ENCODE data around the gene RASSF3.
"Not testable (repeated sequence)": the region's sequence is repeated elsewhere in the genome, so short reads cannot be mapped to it uniquely, and the experiment has no call there.

The RASSF3 gene

DNA sequence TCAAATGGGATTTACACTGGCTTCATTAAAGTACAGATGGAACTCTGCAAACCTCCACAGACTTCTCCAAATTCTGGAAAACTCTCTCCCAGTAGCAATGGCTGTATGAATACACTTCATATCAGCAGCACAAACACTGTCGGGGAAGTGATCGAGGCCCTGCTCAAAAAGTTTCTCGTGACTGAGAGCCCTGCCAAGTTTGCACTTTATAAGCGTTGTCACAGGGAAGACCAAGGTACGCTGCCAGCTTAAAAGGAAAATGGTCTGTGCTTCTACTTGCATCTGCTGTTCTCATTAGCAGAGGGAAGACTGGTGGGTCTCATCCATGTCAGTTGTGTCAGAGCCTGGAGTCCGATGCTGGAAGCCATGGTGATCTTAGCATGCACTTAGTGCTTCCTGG is 77.9 kb downstream of the RASSF3 start:
- FAIRE-seq (no peak), DNase-seq (ENCODE audit: insufficient read length, low spot score) (no peak)

DNA sequence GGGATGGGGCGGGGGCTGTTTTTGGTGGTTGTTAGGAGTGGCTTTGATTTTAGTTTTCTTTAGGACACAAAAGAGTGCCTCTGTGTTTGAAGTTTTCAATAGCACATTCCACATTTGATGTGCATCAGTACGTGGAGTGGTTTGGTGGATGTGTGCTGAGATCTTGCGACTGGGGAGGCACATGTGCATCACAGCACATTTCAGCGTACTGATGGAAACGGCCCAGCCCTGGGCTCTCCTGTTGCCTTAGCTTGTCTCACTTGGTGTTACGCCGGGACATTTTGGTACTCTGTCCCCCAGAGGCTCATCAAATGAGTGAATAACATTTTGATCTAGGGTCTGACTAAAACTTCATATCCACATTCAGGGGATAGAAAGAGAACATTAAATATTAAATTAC is 78.4 kb downstream of the RASSF3 start:
- DNase-seq (ENCODE audit: insufficient read length, low spot score) = no peak
- FAIRE-seq = no peak

DNA sequence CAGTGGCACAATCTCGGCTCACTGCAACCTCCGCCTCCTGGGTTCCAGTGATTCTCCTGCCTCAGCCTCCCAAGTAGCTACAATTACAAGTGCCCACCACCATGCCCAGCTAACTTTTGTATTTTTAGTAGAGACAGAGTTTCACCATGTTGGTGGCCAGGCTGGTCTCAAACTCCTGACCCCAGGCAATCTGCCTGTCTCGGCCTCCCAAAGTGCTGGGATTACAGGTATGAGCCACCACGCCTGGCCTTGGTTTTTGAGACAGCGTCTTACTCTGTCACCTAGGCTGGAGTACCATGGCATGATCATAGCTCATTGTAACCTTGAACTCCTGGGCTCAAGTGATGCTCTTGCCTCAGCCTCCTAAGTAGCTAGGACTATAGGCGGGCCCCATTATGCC is 79.9 kb downstream of the RASSF3 start:
- not testable (repeated sequence) for DNase-seq (ENCODE audit: insufficient read length, low spot score); FAIRE-seq

DNA sequence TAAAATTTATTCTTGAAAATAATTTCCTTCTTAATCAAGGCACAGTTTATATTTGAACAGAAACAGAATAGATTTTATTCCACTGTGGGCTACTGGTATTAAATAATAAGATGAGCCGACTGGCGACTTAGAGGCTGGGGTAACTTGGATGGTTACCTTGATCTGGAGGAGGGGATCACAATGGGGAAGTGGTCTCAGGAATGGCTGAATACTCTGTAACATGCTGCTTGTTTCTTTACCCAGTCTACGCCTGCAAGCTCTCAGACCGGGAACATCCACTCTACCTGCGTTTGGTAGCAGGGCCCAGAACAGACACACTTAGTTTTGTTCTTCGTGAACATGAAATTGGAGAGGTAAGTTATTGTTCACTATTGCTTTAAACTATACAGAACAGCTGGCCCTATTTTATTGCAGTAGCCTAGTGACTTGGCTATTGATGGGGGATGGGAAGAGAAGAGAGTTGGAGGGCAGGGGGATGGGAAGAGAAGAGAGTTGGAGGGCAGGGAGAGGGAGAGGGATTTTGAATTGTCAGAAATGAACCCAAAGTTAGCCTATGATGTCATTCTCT is 81.0 kb downstream of the RASSF3 start:
- no peak for DNase-seq (ENCODE audit: insufficient read length, low spot score)
- FAIRE-seq = no peak

DNA sequence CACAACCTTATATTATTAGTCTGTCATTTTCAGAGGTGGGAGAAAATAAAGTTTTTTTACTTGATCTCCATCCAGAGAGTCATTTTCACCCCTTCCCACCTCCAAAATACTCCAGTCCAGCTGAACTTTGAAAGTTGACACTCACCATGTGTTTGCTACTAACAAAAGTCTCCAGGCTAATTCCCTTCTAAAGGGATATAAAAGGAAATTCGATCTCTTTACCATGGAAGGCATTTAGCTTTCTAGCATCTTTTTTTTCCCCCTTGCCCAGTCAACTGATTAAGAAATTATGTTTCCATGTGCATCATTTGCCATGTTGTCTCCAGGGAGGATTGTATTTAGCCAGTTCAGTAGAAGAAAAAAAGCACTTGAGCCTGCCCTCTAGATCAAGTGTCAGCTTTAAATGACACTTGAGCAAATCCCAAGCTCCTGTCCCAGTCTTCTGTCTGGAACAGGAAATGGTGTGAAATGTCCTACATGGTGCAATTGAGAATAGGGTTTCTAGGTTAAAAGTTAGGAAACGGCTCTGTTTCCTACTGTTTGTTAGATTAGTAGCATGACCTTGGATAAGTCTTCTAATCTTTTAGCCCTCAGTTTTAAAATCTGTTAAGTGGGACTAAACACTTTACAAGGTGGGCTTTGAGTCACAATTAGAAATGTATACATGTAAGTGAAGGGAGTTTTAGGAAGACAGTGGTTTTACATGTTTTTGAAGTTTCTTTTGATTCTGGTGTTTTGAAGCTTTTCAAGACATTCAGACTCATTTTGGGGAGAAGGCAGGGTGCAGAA is 81.7 kb downstream of the RASSF3 start:
- FAIRE-seq (no peak), DNase-seq (ENCODE audit: insufficient read length, low spot score) (no peak)

DNA sequence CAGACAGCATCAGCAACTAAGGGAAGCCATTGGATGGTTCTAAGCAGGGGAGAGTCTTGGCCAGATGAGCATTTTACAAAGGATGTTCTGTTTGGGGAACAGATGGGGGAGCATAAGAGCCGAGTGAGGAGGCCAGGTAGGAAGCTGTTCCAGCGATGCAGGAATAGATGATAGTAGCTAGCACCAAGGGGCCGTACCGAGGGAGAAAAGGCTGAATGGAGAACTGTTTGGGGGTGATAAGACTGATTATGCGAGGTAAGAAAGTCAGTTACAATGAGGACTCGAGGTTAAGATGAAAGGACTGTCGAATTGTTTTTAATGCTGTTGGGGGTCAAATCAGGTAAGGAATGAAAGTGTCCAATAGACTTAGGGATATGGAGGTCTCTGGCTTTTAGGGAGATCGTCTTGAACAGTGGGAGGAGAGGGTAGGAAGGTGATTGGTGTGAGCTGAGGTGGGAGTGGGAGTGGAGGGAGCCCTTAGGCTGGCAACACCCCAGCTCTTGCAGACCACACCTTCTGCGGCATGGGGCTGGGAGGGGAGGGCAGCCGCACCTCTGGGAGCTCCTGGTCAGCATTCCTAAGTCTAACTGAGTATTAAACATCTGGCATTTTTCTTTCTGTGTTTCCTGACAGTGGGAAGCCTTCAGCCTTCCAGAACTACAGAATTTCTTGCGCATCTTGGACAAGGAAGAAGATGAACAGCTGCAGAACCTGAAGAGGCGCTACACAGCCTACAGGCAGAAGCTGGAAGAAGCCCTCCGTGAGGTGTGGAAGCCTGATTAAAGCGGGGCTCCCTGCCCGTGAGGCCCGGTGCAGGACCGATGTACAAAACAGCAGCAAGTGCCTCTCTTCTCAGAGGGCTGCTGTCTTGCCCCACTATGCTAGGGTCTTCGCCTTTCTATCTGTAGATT is 84.1 kb downstream of the RASSF3 start:
- FAIRE-seq = no peak
- DNase-seq (ENCODE audit: insufficient read length, low spot score) = no peak

GRCh38 chr12:64695550-64695949 is 85.3 kb downstream of the RASSF3 start:
- DNase-seq (ENCODE audit: insufficient read length, low spot score) (no peak), FAIRE-seq (no peak)

DNA sequence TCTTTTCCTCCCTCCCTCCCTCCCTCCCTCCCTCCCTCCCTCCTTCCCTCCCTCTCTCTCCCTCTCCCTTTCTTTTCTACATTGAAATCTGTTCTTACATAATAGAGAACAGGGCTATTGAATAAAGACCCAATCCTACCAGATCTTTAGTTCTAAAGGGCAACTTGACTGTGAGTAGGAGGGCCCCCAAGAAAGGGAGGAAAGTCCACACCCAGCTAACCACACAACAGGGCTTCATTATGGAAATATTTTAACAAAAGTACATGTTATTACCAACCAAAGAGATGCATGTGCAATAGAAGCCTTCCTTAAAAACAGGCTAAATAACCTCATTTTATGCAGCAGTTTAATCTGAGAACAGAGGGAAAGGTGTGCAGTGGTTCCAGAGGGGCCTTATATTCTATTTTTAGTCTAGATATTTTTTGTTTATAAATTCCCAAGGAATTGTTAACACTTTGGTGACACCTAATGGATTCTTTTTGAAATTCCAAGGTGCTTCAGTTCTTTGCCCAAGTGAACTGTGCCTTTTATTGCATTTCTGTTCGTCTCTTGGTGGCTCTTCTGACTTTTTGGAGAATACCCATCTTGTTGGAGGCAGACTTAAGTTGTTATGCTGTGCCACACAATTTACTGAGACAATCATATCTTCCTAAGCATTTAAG is 85.9 kb downstream of the RASSF3 start:
- FAIRE-seq = peak; percentile 8

GRCh38 chr12:64699504-64700115 is 89.3 kb downstream of the RASSF3 start:
- DNase-seq (ENCODE audit: insufficient read length, low spot score) (no peak), FAIRE-seq (no peak)

More for the DNA sequence above, 85.9 kb downstream of the RASSF3 start:
- DNase-seq (ENCODE audit: insufficient read length, low spot score) = no peak

DNA sequence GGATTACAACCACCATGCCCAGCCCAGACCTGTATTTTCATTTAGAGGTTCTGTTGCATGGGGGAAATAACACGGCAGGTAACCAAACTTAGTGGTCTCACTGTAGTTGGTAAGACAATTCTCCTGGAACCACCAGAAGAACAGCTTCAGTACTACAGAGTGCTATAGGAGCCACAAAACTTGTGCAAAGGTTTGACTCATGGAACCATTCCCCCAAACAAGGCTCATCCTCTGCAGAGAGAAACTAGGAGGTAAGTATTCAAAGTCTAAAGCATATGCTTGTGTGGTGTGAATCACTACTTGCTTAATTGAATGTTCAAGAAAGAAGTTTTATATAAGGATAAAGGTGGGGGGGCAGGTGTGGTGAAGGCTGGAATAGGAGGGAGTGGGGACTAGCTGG is 90.2 kb downstream of the RASSF3 start:
- no peak for DNase-seq (ENCODE audit: insufficient read length, low spot score)
- FAIRE-seq = no peak

GRCh38 chr12:64701283-64701682 is 91.0 kb downstream of the RASSF3 start:
- no peak for FAIRE-seq
- no peak for DNase-seq (ENCODE audit: insufficient read length, low spot score)

DNA sequence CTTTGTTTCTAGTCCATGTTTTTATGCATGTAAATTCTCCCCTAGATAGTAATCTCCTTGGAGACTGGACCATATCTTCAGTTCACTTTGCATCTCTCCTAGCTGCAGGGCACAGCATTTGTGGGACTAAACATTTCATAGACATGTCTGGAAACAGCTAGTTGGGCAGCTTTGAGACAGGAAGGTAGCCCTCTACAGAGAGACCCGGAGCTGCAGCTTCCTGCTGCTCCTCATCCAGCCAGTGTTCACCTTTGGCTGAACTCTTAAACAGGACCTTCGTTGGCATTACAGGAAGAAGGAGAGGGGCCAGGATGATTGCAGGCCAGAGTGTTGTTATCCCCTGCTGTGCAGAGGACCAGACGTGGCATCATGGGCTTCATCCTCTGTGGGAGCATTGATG is 96.0 kb downstream of the RASSF3 start:
- no peak for FAIRE-seq
- DNase-seq (ENCODE audit: insufficient read length, low spot score) = no peak

- no peak for FAIRE-seq
Observed at GRCh38 chr12:64706857-64707256, 96.6 kb downstream of the RASSF3 start.

GRCh38 chr12:64707362-64707761 is 97.1 kb downstream of the RASSF3 start:
- FAIRE-seq = no peak
- DNase-seq (ENCODE audit: insufficient read length, low spot score) = no peak

More at GRCh38 chr12:64706857-64707256, 96.6 kb downstream of the RASSF3 start:
- DNase-seq (ENCODE audit: insufficient read length, low spot score) = no peak

DNA sequence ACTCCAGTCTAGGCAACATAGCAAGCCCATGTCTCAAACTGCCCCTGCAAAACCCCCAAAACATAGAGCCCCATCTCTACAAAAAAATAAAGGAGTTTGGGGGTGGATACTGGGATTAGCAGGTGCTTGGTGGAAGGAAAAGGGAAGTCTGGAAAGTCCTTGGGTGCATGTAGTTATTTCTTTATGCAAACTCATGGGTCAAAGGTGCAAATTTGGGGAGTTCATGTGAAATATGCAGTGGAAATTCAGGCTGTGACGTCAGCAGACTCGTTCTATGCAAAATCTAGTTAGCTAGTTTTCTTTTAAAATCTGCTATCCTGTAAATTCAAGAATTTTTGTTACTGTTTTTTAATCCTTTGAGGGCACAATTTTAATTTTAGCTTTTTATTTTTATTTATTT is 97.6 kb downstream of the RASSF3 start:
- DNase-seq (ENCODE audit: insufficient read length, low spot score) (no peak), FAIRE-seq (no peak)

- DNase-seq (ENCODE audit: insufficient read length, low spot score) (no peak), FAIRE-seq (no peak)
Observed at GRCh38 chr12:64709429-64709828, 99.1 kb downstream of the RASSF3 start.

DNA sequence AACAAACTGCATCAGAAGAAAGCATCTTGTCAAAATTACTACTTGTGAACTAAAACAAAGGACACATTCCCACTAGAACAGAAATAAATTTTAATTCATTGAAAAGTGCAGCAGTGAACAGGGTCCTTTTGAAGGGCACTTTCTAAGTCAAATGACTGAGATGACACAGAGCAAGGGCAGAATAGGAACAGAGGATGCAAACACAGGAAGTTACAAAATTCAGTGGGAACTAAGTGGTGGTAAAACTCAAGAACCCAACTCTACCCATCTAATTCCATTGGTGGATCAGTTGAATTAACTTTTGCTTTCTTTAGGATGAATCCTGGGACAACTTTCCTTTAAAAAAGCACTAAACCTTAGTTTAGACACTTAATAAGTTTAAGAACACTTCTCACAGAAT is 103.1 kb downstream of the RASSF3 start:
- FAIRE-seq (no peak), DNase-seq (ENCODE audit: insufficient read length, low spot score) (no peak)

- DNase-seq (ENCODE audit: insufficient read length, low spot score) (no peak), FAIRE-seq (peak; percentile 80)
Observed at GRCh38 chr12:64714551-64714968, 104.3 kb downstream of the RASSF3 start.

- DNase-seq (ENCODE audit: insufficient read length, low spot score) (no peak), FAIRE-seq (no peak)
Observed at GRCh38 chr12:64716371-64716770, 106.1 kb downstream of the RASSF3 start.

DNA sequence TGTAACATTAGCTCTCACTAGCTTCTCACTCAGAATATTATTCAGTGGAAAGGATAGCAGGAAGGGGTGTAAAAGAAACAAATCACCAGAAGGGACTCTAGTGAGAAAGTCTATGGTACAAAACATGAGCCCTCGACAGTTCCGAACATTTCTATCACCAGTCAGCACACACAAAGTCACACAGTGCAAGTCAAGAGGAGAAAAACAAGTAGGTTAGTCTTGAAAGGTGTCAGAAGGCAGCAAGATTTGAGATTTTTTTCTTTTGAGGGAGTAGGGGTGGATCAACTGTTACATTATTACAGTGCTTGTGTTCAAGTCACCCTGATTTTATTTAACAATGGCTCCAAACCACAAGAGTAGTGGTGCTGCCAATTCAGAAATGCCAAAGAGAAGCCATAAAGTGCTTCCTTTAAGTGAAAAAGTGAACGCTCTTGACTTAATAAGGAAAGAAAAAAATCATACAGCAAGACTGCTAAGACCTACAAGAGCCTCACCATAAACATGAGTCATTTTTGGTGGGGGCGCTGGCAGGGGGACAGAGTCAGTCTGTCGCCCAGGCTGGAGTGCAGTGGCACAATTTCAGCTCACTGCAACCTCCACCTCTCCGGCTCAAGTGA is 106.7 kb downstream of the RASSF3 start:
- FAIRE-seq (no peak), DNase-seq (ENCODE audit: insufficient read length, low spot score) (no peak)
